HG02588 (cell line): ENCODE data around the gene GRIK4.

Source experiments
- ATAC-seq: cut with Tn5 transposase; IDR thresholded peaks from one replicate; pipeline ENCODE4 v1.9.1; 2021; ENCODE audit warnings: mild to moderate bottlenecking, moderate library complexity; ENCODE audit not compliant: unreplicated experiment

The GRIK4 gene

DNA sequence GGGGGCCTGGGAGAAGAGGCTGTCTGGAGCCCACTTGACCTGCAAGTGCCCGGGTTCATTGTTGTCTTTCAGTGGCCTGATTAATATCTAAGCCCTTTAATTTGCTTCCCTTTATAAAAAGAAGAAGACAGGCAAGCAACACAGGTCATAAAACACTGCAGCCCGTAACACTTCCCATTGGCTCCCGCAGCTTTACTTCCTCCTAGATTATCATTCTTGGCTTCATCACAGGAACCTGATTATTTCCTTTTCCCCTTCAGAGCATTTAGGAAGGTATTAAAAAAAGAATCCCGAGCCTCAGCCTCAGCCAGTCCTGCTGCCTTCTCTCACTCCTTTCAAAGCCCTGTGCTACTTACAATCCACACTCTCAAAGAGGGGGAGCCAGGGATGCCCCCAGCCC, 183.2 kb downstream of the GRIK4 start:
- no peak for ATAC-seq

DNA sequence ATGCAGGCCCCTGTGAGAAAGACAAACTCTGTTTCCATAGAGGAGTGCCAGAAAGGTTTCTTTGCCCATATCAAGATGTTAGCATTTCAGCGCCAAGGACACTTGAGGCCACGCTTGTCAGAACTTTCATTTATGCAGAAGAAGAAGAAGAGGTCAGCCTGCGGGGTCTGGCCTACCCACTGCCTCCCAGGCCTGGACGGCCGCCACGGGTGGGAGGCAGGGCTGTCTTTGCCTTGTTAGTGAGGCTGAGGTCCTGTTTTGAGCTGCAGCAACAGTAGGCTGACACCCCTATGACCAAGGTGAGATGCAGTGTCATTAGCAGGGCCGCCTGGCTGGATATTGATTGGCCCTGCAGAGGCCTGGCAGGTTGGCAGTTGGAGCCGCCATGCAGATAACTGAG, 183.9 kb downstream of the GRIK4 start:
- ATAC-seq, result no peak

DNA sequence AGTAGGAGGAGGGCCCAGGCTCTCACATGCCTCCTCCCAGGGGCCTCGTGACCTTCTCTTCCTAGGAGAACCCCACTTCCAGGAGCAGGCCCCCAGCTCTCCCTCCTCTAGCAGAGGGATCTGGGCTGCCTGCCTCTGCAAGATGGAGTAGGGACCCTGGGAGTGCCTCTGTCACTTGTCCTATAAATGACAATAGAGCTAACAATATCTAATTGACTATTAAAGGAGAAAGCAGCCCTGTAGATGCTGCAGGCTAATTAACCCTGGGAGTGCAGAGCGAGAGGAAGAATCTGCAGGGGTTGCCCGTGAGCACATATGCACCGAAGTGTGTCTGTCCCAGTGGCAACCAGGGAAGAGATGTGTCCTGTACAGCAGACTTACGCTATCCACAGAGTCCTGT, 184.4 kb downstream of the GRIK4 start:
- ATAC-seq, result no peak

DNA sequence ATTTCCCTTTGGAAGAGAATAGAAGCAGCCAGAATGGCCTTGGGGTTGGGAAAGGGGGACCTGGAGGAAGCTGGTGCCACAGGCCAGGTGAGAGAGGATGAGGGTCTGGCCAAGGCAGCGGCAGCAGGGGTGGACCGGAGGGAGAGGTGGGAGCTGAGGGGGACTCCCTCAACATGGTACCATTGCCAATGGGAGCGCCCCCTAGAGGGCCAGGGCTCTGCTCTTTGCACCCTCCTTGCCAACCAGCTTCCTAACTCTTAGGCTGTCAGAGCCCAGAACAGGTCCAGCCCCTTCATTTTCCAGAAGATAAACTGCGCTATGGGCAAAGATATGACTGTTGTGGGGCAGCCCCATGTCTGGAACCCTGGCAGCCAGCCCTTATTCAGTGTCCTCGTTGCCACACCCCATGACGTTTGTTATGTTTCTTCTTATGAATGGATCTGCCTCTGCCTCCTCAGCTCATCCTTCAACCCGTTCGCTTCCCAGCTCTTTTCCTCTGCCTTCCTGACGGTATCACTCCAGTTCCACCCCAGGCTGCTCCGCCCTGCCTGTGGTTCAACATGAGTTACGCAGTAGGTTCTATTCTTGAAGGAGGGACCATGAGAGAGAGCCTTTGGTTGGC, 185.2 kb downstream of the GRIK4 start:
- no peak for ATAC-seq

DNA sequence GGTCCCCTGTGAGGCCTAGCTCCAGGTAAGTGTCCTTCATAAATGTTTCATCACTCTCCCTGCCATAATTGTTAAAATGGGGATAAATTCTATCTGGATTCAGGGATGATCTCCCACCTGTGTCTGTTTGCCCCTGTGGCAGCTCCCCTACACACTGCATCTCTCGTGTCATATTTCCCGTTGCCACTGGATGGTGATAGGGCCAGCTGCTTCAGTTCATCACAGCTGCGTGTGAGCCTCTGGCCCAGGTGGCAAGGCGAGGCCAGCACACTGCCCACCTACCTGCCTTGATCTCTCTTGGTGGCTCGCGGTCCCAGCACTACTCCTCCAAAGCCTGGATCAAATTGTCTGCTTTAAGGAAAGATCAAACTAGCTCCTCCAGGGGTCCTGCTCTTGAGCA, 187.4 kb downstream of the GRIK4 start:
- no peak for ATAC-seq

DNA sequence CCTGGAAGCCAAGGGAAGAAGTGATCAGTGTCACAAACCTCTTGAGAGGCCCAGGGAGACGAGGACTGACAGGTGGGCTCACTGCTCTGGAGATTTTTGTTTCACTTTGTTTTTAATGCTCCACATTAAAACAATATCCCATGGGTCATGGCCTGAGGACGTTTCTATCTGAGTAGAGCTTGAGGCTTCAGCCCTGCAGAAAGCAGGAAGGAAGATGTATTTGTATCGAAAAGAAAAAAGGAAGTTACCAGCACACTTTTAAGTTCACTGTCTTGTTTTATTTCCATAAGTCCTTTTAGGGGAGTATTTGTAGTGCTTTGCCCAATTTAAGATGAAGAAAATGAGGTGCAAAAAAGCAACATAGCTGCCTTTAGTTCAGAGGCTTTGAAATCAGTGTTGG, 191.1 kb downstream of the GRIK4 start:
- ATAC-seq, result no peak

DNA sequence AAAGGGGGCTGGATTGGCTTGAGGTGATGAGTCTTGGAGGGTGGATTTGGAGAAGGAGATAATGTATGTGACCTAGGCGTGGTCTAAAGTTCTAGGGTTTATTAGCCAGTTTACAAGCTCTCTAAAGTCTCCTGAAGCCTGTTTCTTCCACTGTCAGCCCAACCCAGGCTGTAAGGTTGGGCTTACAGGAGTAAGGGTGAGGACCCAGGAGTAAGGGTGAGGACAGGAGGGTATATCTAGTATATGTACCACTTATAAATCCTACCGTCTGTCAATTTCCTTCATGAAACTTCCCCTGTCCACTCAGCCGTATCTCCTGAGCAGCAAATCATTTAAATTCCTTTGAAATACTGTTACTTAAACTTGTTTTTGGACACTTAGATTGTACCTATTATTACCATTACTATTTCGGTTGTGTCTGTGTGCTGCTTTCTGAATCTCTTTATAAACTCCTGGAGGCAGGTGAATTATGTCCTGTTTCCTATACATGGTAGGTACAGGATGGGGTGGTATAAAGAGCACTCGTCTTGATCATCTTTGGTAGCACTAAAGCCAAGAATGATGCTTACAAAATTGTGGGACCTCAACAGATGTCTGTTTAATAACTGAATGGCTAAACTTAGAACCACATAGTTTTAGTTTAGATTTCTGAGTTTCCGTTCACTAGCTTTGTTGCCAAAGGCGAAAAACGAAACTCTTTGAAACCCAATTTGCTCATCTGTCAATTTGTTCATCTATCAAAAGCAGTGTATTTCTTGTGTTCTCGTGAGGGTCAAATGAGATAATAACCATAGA, 192.0 kb downstream of the GRIK4 start:
- peak; percentile 61 for ATAC-seq

DNA sequence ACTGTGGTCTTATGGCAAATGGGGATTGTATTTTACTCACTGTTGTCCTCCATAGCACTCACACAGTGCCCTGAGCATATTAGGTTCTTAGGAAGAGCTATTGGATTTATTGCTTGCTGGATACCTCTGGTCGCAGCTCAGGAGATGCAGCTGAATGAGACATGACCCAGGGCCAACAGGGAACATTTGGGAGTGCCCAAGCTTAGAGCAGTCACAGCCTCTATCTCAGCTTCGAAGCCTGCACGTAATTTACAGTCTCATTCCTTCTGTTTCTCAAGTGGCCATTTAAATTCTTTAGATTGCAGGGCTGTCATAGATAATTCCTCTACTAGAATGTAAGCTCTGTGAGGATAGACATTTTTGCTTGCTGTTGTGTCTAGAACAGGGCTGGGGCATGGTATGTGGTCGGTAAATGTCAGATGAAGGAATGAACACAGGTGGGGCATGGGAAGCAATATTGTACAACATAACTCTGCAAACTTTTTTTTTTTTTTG, 192.8 kb downstream of the GRIK4 start:
- no peak for ATAC-seq

DNA sequence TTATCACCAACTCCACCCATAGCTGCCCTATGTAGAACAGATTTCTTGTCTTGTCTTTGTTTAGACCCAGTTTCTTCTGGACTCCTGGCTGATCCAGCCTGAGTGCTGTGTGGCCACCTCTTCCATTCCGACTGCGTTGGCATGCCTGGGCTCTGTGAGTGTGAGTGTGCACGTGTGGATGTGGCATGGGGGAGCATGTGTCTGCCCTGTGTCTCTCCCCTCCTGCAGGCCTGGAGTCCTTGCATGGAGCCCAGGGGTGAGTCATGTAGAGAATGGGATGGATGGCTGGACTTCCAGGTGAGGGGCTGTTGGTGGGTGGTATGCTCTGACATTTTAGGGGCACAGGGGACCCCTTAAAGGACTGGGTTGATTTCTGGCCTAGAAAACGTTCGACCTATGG, 194.7 kb downstream of the GRIK4 start:
- no peak for ATAC-seq

DNA sequence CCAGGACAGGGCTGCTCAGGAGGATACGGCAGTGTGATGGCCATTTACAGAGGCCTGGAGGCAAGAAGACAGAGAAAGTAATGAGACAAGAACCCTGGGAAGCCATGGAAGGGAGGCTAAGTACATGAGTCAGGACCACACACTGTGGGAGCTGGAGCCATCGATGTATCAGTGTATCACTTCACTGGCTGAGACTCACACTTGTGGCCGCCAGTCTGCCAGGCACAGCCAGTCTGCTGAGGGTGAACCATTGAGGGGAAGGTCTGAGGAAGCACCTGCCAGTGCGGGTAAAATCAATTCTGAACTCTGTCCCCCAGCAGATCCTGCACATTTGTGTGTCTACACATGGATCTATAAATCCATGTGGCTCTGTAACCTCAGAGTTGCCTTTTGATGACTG, 195.6 kb downstream of the GRIK4 start:
- no peak for ATAC-seq

DNA sequence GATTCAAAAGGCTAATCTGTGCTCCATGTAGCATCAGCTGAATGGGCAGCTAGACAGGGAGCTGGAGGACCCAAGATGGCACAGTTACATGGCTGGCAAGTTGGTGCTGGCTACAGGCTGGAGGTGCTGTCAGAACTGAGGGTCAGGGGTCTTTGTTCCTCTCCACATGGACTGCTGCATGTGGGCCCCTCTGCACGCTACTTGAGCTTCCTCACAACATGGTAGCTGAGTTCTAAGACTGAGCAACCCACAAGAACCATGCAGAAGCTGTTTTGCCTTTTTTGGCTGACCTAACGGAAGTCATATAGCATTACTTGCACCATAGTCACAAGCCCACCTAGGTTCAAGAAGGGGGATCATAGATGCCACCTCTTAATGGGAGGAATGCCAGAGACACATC, 196.1 kb downstream of the GRIK4 start:
- no peak for ATAC-seq

DNA sequence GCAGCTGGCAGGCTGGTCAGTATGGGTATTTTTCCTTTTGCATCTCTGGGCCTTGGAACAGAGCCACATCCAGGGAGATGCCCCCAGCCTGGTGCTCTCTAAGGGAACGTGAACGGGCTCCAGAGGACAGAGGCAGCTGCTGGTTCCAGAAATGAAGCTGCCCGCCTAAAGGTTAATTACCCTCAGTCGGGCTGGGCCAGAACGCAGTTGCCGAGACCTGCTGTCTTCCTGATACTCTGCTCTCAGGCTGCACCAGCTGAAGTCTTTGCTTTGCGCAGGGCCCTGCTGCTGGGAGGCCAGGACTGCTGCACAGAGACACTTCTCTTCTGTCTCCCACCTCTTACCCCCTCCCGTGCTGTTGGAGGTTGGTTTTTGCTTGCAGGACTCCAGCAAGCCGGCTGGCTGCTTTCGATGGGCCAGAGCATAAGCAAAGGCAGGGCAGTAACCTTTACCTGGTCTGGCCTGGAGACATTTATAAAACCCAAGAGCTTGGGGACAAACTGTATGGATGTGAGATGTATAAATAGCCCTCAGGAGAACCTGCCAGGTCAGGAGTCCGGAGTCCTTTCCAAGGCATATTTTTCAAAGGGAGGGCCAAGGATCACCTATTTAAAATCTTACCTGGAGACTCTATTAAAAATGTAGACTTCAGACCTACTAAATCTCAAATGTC, 197.1 kb downstream of the GRIK4 start:
- ATAC-seq, result no peak

DNA sequence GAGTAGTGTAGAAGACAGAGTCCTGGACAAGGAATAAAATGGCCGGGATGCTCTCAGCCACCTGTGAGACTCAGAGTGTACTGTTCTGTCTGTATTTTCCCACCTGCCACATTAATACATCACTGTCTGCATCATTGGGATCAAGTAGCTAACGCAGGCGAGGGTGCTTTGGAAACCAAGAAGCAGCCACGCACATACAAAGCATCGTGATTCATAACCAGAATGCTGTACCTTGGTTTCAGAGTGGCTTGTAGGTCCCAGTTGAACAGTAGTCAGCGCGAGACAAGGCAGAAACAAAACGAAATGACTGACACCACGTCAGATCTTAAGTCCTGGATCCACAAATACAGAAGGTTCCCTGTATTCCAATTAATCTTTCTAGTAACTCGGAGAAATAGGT, 198.3 kb downstream of the GRIK4 start:
- peak; percentile 93 for ATAC-seq

DNA sequence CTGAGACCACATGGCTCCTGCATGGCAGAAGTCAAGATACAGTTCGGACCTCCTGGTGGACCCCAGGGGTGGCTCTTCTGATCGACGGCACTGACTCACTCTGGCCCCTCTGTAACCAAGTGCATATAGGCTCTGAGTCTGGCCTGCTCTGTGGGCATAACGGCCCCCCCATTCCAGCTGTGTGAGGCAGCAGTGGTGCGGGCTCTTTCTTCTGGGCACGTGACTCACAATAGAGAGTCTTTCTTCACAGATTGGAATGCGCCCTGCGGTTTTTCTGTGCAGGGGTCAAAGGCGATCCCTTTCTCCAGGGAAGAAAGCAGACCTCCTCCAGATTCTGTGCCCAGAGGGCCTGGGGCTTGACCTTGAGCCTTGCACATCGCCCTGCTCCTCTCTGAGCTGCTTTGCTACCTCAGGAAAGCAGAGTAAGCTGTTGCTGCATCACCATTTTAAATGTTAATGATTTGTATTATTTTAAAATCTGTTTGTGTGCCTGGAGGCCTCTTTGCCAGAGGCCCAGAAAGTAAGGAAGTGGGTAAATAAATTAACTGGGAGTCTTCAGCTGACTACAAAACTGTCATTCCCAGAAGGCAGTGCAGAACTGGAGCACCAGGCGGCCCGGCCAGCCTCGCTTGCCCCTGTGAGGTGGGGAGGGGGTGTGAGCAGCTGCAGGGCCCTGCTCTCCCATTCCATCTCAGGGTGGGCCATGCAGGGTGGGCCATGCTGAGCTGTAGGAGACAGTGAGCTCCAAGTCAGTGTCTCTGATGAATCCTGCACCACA, 199.0 kb downstream of the GRIK4 start:
- no peak for ATAC-seq

DNA sequence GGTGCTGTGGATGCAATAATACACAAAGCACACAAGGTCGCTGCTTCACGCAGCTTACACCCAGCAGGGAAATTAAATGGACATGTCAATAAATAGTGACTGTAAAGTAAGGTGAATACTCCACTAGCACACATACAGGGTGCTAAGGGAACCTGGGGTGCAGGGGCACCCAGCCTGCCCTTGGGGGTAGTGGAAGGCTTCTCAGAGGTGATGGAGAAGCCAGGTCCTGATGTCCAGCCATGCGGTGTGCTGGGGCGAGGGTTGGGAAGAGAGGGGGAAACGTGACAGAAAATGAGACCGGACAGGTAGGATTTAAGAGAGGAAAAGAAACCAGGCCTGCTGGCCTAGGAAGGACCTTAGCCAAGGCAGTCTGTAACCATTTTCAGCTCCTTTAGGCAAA, 200.5 kb downstream of the GRIK4 start:
- no peak for ATAC-seq

DNA sequence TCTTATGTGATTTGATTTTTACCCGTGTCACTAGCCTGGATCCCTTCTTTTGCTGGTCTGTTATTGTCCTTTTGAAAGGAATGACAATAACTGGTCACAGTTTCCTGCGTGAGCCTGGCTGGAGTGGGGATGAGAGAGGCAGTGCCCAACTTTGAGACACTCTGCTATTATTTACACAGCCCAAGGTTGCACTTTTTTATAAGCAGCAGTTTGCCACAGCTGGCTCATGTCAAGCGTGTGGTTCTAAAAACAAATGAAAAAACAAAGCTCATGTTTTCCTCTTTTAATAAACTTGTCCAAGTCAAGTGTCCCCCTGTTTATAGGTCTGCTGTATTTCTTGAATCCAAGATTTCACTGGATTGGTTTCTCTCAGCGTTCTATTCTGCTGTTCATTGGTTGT, 201.3 kb downstream of the GRIK4 start:
- ATAC-seq, result no peak

DNA sequence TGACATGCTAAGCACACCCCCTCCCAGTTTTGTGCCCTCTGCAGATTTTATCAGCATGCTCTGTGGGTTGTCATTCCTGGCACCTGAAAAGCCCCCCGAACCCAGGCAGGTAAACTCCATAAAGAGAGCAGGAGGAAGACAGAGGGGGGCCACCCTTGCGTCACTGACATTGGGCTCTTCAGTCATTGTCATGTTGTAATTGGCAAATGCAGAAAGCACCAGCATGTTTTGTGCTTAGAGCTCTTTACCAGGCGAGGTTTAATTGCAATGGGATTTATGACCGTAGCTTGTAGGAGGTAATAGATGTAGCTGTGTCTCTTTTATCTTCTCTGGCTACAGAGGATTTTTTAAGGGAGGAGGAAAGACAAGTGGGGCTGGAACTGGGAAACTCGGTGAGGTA, 201.7 kb downstream of the GRIK4 start:
- ATAC-seq, result no peak

DNA sequence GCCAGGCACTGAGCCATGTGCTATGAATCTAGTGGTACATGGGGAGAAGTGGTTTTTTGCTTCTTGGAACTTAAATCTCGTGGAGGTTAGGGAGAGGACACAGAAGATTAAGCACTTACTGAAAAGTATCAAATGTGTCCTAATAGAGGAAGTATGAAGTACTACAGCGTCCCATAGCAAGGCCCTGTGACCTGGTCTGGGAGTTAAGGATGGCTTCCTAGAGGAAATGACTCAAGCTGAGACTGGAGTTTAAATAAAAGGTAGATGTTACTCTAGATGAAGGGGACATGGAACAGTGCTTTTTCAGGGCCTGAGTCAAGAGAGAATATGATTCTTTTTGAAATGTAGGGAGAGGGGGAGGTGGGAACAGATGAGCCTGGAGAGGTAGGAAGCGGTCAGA, 202.9 kb downstream of the GRIK4 start:
- no peak for ATAC-seq

DNA sequence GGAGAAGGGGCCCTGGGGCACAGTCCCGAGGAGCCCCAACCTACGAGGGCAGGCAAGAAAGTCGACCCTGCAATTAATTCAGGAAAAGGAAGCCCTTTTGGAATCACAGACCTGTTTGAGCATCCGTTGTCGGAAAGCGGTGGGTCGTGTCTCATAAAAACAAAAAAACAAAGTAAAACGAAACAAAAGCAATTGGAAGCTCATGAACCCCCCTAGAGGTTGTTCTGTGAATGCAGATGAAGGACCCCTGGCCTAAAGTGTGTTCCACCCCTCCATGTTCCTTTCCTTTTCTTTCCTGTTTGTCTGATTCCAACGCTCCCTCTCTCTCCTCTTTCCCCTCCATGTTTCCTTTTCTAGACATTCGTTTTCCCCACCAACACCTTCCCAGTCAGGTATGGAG, 203.7 kb downstream of the GRIK4 start:
- ATAC-seq, result no peak

DNA sequence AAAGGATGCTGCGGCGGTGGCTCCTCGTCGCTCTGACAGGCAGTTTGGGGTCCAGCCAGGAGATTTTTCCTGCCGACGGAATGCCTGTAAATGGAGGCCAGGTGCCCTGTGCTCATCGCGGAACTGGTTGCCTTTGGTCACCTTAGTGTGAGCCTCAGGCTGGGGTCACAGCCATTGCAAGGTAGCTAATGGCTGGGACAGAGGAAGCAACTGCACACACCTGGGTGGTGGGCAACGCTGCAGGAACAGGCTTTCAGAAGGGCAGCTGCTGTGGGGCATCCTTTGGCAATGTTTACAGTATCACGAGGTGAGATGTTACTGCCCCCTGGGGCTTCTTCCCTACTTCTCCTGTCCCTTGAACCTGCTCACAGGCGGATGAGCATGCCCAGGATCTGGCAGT, 205.5 kb downstream of the GRIK4 start:
- ATAC-seq, result no peak

DNA sequence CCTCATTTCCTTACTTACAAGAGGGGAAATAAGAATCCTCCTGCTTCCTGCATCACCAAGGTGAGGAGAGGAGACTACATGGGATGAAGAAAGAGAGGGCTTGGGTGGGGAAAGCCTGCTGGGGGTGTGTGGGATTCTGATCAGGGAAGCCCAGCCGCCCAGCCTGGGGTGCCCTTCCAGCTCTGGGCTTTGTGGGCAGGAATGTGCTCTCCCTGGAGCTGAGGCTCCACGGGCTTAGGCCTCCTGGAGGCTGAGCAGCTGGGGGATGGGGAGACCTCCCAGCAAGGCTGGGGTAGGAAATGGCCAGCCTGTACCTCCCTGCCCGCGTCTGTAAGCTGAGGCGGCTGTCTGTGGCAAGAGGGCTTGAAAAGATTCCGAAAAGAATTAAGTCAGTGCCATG, 206.1 kb downstream of the GRIK4 start:
- ATAC-seq, result no peak
